Measurements from ENCODE around the gene SSU72.
"Not testable (repeated sequence)": the region's sequence is repeated elsewhere in the genome, so short reads cannot be mapped to it uniquely, and the experiment has no call there.

Gene SSU72

DNA sequence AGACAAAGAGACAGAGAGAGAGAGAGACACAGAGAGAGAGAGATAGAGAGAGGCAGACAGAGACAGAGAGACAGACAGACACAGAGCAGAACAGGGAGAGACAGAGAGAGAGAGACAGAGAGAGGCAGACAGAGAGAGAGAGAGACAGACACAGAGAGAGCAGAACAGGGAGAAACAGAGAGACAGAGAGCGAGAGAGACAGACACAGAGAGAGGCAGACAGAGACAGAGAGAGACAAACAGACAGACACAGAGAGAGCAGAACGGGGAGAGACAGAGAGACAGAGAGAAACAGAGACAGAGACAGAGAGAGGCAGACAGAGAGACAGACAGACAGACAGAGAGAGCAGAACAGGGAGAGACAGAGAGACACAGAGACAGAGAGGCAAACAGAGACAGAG, 20.7 kb upstream of the SSU72 start:
- not testable (repeated sequence) for DNase-seq (ENCODE audit: low read depth)

DNA sequence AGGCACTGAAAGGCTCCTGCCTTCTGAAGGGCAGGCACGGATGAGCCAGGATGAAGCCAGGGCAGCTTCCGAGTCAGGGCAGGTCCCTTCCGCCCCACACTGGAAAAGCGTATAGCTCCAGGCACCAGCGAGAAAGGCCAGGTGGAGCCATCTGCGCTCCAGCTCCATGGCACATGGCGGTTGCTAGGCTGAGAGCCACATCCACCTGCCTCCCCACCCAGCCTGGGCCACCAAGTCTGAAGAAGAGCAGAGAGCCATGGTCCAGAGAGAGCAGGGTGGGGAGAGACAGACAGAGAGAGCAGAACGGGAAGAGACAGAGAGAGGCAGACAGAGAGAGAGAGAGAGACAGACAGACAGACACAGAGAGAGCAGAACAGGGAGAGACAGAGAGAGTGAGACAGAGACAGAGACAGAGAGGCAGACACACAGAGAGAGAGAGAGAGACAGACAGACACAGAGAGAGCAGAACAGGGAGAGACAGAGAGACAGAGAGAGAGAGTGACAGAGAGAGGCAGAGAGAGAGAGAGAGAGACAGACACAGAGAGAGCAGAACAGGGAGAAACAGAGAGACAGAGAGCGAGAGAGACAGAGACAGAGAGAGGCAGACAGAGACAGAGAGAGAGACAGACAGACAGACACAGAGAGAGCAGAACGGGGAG, 20.1 kb upstream of the SSU72 start:
- no peak for DNase-seq (ENCODE audit: low read depth)

DNA sequence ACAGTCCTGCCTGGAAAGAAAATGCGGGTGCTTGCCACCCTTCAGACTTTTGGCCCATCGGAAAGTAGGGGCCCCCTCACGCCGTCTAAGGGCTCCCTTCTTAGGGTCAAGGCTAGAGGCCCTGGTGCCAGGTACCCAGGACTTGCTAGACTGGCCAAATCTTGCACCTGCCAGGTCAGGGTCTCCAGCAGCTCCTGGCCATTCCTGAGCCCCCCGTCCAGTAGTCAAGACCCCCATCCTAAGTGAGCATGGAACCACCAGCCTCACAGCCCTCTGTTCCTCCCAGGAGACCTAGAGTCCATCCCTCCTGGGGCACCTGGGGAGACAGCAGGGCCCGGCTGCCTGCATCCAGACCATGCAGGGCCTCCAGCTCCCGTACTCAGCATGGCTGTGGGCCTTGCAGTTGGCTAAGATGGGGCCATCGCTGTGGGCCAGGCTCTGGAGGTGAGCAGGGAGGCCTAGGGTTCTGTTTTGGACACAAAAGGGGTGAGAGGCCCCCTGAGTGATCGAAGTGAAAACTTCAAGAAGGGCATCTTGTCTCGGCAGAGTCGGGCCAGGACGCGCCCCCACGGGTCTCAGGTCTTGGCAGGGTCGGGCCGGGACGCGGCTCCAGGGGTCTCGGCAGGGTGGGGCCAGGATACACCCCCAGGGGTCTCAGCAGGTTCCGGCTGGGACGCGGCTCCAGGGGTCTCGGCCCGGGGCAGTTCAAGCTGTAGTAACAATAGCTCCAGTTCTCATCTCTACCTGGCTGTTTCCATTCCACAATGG, 19.4 kb upstream of the SSU72 start:
- no peak for DNase-seq (ENCODE audit: low read depth)

DNA sequence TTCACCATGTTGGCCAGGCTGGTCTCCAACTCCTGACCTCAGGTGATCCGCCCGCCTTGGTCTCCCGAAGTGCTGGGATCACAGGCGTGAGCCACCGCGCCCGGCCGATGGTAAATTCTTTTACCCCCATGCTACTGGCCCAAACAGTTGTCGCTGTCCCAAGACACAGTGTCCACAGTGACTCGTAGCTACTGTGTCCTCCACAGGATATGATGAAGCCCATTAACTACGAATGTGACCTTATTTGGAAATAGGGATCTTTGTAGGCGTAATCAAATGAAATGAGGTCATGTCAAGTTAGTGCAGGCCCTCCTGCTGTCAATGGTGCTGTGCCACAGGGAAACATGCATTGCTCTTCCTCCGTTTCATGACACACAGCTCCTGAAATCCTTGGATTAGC, 16.8 kb upstream of the SSU72 start:
- DNase-seq (ENCODE audit: low read depth): no peak

DNA sequence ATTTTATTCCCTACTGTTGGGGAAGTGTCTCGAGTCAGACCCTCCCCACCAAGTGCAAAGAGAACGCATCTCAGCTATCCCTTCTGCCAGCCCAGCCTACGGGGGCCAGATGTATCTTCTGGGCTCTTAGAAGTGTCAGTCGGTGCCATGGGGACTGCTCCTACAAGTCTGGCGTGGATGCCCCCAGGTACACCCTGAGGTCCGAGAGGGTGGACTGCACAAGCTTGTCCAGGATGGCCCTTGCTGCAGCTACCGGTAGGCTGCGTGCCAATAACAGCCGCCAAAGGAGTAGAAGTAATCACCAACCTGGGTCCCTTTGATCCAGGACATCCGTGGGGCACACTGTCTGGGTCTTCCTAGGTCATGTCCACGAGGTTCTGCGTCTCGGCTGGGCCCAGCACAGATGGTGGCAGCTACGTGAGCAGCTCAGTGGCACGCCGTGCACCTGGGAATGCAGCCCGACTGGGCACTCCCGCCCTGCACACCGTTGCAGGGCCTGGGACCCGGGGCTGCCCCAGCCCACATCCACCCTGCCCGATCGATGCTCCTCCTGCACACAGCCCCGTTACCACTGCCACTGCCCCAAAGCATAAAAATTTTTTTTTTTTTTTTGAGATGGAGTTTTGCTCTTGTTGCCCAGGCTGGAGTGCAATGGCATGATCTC, 8.8 kb upstream of the SSU72 start:
- DNase-seq (ENCODE audit: low read depth): no peak

DNA sequence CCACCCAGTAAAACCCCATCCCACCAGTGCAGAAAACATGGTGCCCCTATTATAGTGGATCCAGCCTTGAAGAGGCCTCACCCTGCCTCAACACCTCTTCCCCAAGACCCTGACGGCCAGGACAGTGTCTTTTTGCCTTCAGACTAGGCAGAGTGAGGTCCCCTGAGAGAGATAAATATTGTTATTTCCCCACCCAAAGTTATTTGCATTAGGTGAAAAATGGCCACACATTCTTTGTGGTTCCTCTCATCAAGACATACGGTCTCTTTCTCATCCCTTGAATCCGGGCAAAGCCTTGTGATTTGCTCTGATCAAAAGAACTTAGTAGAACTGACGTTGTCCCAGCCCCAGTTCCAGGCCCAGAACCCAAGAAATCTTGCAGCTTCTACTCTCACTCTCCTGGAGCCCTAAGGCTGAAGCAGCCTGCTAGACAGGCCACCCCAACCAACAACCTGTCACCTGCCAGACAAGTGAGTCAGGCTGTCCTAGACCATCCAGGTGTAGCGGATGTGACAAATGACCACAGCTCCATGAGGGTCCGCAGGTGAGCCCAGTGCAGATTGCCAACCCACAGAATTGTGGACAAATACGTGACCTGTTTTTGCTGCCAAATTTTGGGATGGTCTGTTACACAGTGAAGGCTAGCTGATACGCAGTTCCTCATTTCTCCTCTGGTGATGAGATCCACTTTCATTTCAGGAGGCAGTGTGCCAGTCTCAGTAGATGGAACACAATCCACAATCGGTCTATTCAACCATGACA, 8.1 kb upstream of the SSU72 start:
- DNase-seq (ENCODE audit: low read depth): no peak

DNA sequence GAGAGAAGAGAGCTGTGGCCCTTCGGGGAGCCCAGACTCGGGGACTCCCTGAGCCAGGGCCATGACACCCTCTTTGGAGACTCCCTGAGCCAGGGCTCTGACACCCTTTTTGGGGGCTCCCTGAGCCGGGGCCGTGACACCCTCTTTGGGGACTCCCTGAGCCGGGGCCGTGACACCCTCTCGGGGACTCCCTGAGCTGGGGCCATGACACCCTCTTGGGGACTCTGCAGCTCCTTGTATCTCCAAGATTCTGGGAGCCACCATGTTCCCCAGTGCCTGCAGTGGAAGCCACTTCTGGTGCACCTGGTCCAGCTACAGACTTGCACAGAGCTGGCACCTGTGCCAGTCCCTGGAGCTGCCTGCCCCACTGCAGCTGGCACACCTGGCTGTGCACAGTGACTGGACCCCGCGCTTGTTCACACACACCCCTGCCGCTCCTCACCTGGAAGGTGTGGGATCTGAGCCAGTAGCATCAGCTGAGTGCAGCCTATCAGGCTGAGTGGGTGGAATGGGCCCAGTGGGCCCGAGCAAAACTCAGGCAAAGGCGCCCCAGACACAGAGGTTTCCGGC, 3.8 kb upstream of the SSU72 start:
- no peak for DNase-seq (ENCODE audit: low read depth)

DNA sequence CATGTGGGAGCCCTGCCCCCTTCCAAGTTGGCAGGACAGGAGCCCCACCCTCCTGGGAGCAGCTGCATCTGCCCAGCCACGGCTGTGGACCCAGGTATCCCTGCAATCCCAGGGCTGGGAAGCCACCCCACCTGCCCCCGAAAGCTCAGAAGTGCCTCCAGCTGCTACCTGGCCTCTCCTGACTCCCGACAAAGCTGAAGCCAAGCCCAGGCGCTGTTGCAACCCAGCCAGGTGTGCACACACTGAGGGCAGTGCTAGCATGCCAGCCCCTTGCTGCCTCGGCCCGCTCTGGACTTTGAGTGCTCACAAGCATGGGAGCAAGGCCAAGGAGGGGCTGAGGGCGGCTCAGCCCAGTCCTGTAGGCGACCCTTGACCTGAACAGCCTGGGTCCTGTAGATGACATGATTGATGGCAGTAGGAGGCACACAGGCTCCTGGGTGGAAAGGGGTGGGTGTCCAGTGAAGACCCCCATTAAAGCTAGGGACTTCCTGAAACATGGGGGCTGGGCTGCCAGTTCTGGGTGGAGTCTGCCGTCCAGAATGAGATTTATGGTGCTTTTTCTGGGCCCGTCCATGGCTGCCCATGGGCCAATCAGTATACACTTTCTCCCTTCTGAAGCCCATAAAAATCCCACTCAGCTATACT, 2.8 kb upstream of the SSU72 start:
- no peak for DNase-seq (ENCODE audit: low read depth)

DNA sequence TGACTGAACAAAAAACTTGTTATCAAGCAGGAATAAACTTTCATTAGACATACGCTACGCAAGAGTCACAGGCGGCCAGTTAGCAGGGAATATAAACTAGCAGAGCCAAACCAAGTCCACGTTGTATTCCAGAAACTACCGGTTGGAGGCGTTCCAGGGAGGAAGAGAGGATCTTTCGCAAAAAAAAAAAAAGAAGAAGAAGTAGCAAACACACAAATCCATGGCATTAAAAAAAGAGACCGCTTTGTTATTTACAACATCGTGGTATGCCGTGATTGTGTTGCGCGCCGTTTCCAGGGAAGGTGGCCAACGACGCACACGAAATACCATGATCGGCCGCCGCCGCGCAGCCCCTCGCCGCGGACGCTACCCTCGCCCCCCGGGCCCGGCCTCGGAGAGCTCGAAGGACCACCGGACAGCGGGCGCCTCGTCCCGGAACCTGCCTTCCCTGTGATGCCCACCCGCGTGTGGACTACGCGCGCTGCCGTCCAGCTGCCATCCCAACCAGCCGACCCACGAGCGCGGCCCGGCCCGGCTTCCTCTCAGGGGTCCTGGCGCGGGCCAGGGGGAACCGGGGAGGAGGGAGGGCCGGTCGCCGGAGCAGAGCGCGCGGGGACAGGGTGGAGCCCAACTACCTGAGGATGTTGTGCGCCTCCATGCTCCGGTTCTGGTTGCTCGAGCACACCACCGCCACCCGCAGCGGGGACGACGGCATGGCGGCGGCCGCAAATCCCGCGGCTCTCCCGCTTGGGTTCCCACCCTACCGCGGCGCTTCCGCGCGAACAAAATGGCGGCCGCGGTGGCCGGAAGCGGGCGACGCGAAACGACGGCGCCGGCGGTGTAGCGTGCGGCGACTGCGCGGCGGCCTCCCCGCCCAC, 581 bp downstream of the SSU72 start:
- peak; percentile 75 for DNase-seq (ENCODE audit: low read depth)

DNA sequence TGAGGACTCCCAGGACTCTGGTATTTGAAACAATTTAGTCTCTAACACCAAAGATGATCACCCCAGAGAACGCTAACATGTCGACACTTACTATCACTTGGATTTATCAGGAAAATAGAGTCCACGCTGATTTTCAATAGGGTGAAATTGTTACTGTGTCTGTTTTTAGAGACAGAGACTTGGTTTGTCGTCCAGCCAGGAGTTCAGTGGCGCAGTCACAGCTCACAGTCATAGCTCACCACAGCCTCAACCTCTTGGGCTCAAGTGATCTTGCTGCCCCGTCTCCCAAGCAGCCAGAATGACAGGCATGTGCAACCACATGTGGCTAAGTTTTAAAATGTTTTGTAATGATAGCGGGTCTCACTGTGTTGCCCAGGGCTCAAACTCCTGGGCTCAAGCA, 5.3 kb downstream of the SSU72 start:
- peak; percentile 16 for DNase-seq (ENCODE audit: low read depth)

DNA sequence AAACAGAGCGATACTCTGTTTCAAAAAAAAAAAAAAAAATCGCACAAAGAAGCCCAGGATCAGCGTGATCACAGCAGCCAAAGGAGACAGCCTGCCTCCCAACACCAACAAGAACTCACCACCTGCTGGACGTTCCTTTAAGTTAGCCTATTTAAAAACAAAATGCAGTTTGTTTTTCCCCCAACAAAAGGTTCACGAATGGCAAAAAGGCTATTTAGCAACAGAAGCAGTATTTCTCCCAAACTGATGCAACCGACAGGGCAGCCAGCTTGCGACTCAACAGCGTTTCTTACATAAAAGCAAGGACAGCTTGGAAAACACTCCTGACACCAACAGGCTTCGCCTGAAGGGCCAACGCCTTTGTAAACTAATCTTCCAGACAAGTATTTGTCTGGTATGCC, 6.8 kb downstream of the SSU72 start:
- peak; percentile 27 for DNase-seq (ENCODE audit: low read depth)

DNA sequence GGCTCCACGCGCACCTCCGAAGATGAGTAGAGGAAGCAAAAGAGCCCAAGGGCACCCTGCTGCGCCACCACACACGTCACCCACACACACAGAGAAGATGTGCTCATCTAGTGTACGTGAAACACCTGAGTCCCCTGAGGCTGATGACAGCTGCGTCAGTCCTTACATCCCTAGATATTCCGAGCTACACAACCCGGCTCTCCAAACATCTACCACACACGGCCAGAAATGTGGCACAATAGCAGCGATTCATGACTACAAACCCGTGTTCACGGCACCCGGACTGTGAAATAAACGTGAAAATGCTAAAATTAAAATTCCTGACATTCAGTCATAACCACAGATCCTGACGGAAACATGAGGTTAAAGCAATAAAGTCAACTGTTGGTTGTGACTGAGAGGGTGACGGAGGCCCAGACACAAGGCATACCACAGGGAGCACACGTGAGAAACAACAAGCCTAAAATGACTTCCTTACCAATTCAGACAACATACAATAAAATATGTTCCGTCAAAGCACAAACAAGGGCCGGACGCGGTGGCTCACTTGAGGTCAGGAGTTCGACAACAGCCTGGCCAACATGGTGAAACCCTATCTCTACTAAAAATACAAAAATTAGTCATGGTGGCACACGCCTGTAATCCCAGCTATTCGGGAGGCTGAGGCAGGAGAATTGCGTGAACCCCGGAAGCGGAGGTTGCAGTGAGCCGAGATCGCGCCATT, 7.3 kb downstream of the SSU72 start:
- DNase-seq (ENCODE audit: low read depth): peak; percentile 48

DNA sequence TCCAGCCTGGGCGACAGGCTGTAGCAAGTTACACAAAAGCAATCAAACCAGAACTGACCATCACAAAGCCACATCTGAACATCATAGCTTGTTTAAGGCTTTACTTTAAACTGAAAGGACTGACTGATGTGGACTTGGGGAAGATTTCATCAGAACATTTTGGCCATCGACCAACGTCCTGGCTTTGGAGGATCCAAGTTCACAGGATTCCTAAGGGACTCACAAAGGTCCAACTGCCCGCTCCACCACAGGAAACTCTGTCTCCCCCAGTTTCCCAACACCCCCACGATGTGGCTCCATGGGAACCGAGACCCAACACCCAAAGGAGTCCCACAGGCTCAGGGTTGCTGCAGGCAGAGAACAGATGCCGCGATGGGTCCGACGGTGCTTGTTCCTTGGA, 9.3 kb downstream of the SSU72 start:
- DNase-seq (ENCODE audit: low read depth): no peak

DNA sequence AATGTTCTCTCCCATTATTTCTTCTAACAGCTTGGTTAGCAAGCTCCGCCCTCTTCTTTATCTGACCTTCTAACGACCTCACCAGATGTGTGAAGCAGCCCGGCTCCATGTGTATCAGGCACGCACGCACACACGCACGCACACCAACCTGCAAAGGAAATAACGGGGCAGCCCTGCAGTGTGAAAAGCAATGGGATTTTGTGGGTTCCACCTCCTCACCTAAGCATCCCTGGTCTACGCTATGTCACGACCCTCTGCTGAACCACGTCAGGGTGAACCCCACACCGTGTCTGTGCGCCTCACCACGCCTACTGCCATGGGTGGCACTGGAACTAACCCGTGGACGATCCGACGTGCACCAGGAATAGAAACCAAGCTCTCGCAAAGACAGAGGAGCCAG, 10.4 kb downstream of the SSU72 start:
- no peak for DNase-seq (ENCODE audit: low read depth)

DNA sequence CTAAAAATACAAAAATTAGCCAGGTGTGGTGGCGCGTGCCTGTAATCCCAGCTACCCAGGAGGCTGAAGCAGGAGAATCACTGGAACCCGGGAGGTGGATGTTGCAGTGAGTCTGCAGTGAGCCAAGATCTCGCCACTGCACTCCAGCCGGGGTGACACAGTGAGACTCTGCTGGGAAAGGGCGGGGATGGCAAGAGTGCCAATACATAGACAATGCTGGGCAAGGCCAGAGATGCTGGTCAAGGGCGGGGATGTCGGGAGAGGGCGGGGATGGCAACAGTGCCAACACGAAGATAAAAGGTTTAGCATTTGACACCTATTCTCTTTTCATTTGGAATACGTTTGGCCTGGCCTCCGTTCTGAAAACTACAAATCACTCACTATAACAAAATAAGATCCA, 11.0 kb downstream of the SSU72 start:
- no peak for DNase-seq (ENCODE audit: low read depth)

DNA sequence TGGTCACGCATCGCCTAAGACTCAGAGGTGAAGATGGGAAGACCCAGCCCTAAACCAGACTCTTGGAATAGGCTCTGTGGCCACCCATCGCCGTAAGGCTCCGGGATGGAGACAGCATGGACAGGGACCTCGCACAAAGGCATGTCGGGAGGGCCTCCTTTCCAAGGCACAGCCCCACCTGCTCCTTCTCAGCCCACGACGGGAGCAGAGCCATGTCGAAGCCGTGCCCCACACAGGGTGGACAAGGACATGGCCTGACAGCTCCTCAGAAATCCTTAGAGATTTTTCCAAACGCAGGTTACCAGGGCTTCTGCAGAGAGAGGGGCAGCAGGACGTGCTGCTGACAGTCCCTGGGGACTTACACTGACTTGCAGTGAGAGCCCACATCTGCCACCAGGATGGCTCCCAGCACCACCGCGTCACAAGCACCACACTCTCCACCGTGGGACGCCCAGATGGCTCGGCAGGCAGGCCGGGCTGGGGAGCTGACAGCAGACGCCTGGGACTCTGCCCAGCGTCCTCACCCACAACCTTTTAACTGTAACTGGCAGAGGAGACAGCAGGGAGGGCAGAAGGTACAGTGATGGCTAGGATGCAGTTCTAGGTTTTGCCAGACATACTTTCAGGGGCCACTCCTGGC, 12.0 kb downstream of the SSU72 start:
- no peak for DNase-seq (ENCODE audit: low read depth)

DNA sequence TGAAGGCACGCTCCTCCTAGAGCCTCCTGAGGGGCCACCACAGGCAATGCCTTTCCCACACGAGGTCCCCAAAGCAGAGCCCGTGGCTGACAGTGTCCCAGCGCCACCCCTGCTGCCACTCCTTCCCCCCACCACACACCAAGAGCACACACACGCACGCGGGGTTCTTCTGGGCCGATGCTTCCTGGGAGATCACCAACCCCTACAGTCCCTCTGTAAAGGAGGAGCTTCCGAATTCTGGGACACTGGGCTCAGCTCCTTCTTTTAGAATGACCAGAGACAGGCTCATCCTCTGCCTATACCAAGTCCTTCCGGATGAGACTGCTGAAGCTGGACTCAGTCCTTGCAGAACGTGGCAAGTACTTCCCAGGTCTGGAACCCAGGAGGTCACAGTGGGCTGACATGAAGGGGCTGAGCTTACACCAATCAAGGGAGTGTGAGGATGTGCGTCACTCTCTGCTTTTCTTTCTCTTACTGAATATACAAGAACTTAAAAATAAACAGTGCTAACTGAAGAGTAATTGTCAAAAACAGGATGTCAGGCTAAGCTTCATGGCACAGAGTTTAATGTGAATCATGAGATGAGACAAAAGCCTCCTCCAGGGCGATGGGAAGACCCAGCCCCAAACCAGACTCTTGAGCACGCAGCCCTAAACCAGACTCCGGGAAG, 12.7 kb downstream of the SSU72 start:
- DNase-seq (ENCODE audit: low read depth): no peak

DNA sequence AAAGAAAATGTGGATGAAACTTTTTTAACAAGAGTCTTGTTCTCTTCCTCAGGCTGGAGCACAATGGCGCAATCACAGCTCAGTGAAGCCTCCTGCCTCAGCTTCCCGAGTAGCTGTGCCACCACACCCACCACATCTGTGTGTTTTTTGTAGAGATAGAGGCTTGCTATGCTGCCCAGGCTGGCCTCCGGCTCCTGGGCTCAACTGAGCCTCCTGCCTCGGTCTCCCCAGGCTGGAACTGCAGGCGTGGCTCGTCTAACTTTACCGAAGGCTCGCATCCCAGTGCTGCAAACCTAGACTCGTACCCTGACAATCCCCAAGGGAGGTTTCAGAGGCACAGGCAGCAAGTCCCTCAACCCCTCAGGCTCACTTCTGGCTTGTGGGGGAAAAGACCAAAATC, 14.5 kb downstream of the SSU72 start:
- no peak for DNase-seq (ENCODE audit: low read depth)

DNA sequence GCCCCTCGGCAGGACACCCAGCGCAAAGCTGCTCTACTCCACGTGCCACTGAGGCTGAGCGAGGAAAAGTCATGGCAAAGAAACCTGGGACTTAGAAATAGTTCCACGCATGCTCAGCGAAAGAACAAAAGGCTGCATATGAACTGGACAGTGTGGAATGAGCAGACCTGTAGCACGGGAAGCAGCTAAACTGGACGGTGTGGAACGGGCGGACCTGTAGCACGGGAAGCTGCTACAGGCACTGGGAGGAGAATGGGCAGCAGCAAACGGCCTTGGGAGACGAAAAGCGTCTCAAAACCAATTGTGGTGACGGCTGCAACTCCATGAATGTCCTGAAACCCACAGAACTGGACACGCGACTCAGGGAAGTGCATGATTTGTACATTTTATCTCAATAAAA, 15.6 kb downstream of the SSU72 start:
- no peak for DNase-seq (ENCODE audit: low read depth)
